Embryonic facial prominence (tissue), 1 donor: Measurements from ENCODE around the gene HCN3.
"Not testable (repeated sequence)": the region's sequence is repeated elsewhere in the genome, so short reads cannot be mapped to it uniquely, and the experiment has no call there.

ENCODE experiments used
- DNase-seq: peaks from one replicate; pipeline ENCODE4 v3.0.0-alpha.2; 2016; ENCODE audit errors: extremely low spot score

HCN3 gene

DNA sequence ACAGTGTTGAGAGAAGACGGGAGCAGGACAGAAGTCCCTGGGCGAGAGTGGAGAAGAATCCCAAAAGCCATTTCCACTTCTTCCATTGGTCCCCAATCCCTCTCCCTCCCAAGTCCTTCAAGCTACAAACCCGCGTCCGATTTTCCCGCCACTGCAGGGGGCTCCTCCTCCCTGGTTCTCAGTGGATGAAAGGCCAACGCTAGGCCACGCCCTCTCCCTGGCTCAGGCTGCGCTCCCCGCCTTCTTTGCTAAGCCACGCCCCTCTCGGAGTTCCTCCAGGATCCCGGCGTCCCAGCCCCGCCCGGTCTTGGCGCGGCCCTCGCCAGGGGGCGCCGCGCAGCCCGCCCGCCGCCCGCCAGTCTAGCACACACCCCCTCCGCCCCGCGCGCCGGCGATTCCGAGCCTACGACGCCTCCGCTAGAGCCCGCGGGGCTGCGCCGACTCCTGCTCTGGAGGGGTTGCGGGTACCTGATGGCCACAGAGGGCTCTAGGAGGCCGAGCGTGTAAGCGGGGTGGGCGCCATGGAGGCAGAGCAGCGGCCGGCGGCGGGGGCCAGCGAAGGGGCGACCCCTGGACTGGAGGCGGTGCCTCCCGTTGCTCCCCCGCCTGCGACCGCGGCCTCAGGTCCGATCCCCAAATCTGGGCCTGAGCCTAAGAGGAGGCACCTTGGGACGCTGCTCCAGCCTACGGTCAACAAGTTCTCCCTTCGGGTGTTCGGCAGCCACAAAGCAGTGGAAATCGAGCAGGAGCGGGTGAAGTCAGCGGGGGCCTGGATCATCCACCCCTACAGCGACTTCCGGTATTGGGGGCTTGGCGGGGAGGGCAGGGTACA, at the start of gene HCN3:
Gene HCN3, plus strand, starts transcription at position 394 of the 832 bp plus-strand sequence. Its CDS starts 128 bp downstream, at position 522.
- peak; percentile 89 for DNase-seq

DNA sequence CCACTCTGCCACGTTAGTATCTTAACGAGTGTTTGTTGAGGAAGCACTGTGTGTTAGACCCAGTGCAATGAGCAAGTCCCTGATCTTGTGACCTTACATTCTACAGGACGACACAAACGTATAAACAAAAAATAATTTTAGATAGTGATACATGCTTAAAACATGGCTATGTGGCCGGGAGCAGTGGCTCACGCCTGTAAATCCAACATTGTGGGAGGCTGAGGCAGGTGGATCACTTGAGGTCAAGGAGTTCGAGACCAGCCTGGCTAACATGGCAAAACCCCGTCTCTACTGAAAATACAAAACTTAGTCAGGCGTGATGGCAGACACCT, 49.2 kb upstream of the HCN3 start:
- no peak for DNase-seq

DNA sequence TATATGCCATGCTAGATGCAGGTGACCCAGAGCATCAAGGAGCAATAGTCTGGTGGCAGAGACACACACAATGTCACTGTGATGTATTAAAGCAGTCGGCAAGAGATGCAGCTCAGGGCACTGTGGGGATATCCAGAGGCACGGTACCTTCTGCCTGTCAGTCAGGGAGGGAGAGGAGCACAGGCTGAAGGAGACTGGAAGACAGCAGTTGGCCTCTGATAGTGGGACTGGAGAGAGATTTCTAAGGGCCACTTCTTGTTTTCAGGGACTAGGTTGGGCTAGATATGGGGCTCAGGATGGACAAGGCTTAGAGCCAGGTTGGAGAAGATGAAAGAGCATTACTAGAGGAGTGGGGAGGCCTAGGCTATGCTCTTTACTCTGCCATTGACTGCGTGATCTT, 46.0 kb upstream of the HCN3 start:
- not testable (repeated sequence) for DNase-seq

DNA sequence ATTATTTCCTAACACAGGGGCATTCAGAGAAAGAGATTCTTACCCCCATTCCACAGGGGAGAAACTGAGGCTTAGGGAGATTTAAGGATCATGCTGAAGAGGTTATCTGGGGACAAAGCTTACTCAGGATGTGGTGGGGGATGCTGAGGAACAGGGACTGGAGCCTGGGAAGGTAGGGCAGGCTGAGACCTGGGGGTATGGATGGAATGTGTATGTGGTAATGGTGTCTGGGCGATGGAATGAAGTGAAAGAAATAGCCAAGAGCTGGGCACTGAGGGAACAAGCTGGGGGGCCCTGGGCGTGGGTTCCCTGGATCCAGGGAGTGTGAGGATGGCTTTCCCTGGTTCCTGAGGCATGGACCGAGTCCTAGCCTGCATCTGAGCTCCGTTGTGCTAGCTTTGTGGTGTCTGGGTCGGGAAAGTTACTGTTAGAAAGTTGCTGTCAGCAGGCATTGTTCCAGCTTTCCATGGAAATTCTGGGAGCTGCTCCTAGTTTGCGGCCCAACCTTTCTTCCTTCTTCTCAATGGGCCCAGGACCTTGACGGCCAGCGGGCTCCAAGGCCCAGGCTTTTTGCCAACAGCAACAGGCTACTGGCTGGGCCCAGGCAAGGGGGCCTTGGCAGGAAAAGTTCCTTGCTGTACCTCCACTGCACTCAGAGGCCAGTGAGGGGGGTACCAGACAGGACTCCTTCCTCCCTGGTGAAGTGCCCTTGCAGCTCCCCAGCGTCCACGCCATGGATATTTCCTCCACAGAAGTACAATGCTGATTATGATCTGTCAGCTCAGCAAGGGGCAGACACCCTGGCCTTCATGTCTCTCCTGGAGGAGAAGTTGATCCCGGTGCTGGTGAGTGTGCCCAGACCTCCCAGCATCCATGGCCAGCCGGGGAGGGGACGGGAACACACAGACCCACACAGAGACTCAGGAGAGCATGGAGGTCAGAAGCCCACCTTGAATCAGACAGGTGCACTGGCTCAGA, 45.0 kb upstream of the HCN3 start:
- DNase-seq: not testable (repeated sequence)

DNA sequence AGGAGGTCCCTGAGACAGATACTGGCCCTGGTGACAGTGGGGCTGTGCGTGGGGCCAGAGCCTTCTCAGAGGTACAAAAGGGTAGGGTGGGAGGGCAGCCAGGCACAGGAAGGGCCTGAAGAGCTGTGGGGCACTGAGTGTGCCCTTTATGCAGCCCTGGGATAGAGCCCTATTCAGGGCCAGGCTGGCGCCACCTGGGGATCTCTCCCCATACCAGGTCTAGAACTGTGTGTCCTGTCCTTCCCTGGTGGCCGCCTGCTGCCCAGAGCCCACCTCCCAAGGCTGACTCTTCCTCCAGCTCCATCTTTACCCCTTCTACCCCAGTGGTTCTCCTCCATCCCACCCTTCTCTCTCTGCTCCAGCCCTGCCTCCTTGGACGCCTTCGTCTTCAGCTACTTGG, 43.8 kb upstream of the HCN3 start:
- DNase-seq: not testable (repeated sequence)

DNA sequence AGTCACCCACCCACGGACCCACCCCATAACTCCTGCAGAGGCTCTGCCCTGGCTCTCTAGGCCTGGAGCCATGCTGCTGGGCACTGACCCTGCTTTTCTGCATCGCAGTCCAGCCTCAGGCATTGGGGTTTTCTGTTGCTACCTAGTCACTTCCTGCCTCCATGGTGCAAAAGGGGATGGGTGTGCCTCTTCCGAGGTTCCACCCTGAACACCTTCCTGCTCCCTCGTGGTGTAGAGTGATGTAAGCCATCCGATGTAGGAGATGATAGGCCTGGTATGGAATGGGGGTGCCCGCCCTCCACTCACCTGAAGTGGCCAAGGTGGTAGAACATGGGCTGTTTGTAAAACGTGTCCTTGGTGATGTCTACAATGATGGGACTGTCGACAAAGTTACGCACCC, 41.9 kb upstream of the HCN3 start:
- DNase-seq: not testable (repeated sequence)

DNA sequence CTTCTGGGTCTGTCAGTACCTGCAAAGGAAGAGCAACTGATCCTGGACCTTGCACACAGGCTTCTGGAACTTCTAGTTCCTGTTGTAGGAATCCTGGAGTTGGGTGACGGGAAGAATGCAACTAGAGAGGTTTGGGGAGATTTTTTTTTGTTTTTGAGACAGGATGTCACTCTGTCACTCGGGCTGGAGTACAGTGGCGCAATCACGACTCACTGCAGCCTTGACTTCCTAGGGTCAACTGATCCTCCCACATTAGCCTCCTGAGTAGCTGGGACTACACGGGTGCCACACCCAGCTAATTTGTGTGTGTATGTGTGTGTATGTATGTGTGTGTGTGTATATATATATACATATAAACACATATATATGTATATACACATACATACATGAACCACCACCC, 40.8 kb upstream of the HCN3 start:
- no peak for DNase-seq

DNA sequence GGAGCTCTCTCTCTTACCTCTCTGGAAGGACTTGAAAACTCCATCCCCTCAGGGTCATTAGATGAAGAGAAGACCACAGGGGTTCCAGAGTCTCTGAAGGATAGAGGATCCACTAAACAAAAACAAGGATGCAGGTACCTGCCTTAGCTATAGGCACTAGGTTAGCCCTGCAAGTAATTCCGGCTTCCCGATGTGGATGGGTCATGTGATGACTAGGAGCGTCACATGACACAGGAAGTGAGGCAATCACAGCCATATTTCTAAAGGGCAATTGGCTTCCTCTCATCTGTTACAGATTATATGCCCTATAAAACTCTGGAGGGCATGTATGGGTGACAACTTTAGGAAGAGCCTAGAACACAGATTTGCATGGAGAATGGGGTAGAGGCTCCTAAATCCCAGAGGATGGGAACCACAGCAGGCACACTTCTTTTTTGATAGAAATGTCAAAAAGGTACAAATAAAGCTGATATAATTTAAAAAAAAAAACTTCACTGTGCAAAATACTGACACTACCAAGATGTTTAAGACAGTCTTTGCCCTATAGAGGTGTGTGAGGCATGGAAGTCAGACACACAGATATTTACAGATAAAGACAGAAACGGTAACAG, 36.1 kb upstream of the HCN3 start:
- peak; percentile 64 for DNase-seq

DNA sequence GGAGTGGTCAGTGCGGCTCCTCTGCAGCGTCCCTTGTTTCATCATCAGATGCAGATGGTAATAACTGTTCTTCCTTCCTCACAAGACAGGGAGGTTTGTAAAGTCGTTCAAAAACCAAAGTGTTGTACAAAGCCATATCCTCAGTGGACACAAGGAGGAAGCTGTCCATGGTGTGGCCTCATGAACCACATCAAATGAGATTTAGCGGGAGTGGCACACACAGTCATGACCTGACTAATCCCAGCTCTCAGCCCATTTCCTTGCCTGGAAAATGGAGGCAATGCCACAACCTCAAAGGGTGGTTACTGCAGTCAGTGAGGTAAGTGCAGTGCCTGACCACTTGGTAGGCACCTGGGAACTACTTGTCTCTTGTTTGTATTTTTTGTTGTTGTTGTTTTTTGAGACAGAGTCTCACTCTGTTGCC, 35.4 kb upstream of the HCN3 start:
- no peak for DNase-seq

DNA sequence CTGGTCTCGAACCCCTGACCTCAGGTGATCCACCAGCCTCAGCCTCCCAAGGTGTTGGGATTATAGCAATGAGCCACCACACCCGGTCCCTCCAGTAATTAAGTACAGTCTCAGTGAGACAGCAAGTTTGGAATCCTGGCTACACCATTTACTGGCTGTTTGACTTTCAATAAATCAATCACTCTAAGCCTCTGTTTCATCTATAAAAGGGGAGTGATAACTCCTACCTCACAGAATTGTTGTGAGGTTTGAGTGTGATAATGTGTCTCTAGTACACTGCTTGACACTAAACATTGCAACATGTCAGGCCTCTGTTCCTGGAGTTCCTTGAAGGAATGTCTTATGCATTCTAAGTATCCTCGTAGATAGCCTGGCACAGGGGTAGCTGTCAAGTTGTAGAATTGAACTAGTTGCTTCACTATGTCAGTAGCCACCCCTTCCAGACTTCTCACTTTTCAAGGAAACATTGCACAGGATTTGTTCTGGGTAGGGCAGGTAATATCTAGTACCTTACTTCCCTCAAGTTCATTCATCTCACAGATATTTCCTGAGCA, 34.4 kb upstream of the HCN3 start:
- DNase-seq: no peak

DNA sequence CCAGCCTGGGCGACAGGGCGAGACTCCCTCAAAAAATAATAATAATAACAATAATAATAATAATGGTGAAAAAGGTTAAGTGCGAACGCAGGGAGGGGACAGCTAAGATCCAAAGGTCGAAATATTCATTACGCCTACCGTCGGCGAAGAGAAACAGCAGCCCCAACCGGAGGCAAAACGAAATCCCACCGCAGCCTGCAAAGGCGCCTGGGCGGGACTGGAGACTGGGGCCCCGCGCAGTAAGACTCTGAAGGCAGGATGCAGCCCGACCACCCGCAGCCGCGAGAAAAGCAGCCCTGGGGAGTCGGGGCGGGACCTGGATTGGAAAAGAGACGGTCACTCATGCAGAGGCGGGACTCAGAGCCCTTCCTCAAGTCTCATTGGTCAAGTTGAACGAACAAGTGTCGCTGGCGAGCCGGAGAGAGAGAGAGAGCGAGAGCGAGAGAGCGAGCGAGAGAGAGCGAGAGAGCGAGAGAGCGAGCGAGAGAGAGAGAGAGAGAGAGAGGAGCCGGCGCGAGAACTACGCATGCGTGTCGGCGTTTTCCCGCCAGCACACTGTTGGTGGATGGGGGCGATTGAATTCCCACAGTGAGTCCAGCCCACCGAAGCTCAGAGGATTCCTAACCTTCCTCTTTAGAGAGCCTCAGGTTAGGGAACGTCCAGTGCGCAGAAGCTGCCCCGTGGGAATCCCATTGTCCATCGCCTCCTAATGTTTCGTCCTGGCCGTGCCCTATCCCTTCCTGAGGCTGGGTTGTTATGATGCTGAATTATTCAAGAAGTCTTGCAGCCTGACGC, 32.7 kb upstream of the HCN3 start:
- DNase-seq: peak; percentile 97

DNA sequence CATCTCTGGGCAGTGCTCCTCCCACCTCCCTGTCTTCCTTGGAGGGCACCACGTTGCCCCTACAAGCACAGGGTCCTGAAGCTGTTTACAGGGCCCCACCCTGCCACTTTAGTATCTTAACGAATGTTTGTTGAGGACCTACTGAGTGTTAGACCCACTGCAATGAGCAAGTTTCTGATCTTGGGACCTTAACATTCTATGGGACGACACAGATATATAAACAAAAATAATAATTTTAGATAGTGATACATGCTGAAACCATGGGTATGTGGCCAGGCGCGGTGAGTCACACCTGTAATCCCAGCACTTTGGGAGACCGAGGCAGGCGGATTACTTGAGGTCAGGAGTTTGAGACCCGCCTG, 32.1 kb upstream of the HCN3 start:
- no peak for DNase-seq

DNA sequence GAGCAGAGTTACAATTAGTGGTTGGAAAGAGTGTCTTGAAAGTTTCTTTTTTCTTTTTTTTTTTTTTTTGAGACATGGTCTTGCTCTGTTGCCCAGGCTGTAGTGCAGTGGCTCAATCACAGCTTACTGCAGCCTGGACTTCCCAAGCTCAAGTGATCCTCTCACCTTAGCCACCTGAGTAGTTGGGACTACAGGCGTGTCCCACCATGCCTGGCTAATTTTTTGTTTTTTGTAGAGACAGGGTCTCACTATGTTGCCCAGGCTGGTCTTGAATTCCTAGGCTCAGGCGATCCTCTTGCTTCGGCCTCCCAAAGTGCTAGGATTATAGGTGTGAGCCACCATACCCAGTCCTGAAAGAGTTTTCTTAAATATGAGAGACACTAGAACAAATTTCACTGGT, 30.5 kb upstream of the HCN3 start:
- not testable (repeated sequence) for DNase-seq

DNA sequence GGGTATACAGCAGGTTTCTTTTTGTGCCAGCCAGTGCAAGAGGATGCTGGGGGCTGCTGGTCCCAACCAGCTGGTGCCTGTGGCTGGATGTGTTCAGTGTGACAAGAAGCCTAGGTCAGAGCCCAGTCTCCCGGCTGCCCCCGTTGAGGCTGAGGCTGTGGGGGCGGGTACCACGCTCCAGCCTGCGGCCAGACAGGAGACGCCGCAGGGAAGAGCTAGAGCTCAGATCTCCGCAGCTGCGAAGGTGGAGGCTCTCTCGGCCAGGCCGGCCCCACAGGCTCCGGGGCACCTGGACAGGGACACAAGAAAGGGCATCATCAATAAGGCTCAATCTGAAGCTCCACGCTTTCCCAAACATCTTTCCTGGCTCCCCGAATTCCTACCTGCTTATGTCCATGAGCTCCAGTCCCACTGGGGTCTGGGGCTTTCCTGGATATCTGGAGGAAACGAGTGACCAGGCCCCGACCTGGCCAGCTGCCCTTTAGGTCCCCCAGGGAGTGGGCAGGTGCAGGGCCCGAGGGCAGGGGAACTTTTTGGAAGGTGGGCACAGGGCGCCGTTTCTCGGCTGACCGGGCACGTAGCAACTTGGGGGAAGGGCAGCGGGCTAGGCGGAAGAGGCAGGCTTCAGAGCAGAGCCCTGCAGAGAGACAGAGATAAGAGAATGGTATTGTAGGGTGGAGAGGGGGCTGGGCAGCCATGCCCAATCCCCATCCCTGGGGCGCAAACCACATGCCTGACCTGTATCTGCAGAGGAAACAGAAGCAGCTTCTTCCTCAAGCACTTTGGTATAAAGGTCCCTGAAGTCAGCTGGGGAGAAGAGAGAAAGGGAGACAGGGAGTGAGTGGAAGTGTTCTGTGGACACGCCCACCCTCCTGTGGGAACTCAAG, 29.4 kb upstream of the HCN3 start:
- no peak for DNase-seq

DNA sequence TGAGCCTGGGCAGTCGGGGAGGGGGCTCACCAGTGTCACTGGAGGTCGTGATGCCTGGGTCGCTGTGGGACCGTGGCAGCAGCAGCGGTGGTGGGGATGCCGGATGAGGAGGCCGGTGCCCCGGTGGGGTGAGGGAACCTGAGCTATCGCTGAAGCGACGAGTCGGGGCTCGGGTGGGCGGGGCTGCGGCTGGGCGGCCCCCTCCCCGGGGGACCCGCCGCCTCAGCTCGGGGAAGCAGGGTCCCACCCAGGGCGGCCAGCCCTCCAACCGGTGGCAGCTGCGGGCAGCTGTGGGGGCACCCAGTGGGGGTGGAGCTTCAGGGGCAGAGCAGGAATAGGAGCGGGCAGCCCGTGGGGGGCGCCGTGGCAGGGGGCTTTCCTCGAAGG, 27.0 kb upstream of the HCN3 start:
- DNase-seq: no peak

DNA sequence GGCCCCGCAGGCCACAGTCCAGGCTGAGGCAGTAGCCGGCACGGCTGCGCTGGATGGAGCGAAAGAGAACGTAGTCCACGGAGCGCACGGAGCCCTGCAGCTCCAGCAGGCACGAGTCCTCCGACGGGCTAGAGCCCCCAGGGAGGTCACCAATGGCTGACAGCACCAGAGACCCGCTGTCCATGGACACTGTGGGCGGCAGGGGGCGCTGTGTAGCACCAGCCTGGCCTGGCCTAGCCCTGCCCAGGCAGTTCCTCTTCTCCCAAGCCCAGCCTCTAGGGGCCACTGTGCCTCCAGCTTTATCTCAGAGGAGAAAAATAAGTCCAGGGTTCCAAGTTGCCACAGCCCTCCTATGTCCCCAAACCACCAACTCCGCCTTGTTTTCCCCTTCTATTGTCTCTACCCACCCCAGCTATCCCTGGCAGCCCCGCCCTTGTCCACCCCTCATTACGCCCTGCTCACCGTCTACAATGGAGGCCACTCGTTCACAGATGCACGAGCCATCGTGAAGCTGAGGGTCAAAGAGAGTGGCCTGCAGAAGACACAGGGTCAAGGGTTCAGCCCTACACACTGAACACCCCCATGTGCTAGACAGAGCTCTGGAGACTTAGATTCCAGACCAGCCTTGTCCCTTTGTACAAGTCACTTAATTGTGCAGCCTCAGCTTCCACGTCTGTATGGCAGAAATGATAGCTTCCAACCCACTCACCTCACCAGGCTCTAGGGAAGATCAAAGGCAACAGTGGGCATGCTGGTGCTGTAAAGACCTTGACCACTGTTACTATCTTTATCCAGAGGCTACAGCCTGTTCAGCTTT, 26.4 kb upstream of the HCN3 start:
- DNase-seq: peak; percentile 82

DNA sequence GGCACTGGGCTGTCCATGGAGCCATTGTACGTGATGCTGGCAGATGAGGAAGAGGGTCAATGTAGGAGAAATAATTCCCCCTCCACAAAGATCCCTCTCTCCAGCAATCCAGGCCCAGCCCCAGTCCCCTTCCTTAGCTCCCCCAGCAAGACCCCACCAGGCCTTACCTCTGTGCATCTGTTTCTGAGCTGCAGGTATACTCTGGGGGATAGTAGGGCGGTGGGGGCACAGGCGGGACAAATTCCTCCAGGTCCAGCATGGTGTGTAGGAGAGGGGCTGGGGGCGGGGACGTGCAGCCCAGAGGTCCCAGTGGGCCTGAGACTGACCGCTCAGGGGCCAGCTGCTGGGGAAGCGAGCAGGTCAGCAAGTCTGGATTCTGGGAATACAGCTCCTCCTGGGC, 25.7 kb upstream of the HCN3 start:
- no peak for DNase-seq

DNA sequence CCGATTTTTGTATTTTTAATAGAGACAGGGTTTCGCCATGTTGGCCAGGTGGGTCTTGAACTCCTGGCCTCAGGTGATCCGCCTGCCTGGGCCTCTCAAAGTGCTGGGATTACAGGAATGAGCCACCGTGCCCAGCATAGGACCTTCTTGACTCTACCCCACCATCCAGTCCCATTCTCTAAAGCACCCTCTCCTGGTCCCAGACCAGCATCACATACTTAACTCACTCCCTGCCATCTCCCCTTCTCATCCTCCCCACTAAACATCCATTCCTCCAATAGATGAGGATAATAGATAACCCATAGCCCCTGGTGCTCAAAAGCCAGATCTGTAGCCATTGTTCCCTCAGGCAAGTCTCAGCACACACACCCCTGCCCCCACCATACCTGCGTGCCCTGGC, 24.1 kb upstream of the HCN3 start:
- DNase-seq: no peak

DNA sequence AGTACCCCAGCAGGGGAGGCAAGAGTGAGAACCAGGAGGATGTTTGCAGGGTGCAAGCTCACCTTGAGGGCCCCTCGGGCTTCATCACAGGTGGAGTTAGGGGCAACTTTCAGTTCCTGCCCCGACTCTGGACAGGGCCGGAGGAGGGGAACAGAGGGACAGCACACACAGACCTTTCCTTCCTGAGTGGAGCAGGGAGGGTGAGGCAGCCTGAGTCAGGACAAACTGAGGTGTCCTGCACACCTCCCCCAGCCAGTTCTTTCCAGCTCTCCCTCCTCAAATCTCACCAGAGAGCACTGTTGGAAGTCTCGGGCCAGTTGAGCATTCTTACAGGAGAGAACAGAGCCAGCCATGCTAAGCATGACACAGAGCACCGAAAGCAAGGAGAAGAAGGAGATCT, 23.5 kb upstream of the HCN3 start:
- DNase-seq: no peak
